Astrocyte (in vitro differentiated cells and primary cell): ENCODE data around the gene NDUFS1. TPM values are rescaled to one million over a fixed set of nuclear protein-coding genes. Genes with fewer than 3 reads are reported as not detected.

ENCODE experiments used
- DNase-seq: peaks from one replicate; pipeline ENCODE4 v3.0.0-alpha.2; 2010; ENCODE audit warnings: low read depth
- FAIRE-seq: peaks from 2 replicates; lab custom pipeline; 2011; peaks lifted over from hg19 to GRCh38; lab: Jason Lieb, UNC
- H2AFZ ChIP-seq: 2 replicates; pipeline ENCODE4 v1.6.0; 2012; ENCODE audit warnings: low read depth, low read length, inconsistent platforms
- H3K27ac ChIP-seq: 2 replicates; pipeline ENCODE4 v1.5.1; 2011; ENCODE audit warnings: low read depth, low read length, inconsistent platforms
- H3K27me3 ChIP-seq: 2 replicates; pipeline ENCODE4 v1.6.0; 2011; ENCODE audit warnings: low read length, inconsistent platforms; ENCODE audit not compliant: insufficient read depth
- H3K36me3 ChIP-seq: 2 replicates; pipeline ENCODE4 v1.5.1; 2011; ENCODE audit warnings: low read length, inconsistent platforms; ENCODE audit not compliant: insufficient read depth
- H3K4me1 ChIP-seq: 2 replicates; pipeline ENCODE4 v1.5.1; 2011; ENCODE audit warnings: low read length, inconsistent platforms; ENCODE audit not compliant: insufficient read depth
- H3K4me2 ChIP-seq: 2 replicates; pipeline ENCODE4 v1.6.0; 2012; ENCODE audit warnings: low read length, inconsistent platforms
- H3K4me3 ChIP-seq: 2 replicates; pipeline ENCODE4 v1.5.1; 2011; ENCODE audit warnings: low read depth, mild to moderate bottlenecking, low read length, inconsistent platforms; ENCODE audit not compliant: insufficient read depth
- H3K79me2 ChIP-seq: 2 replicates; pipeline ENCODE4 v1.6.0; 2012; ENCODE audit warnings: mild to moderate bottlenecking, low read length, inconsistent platforms; ENCODE audit not compliant: insufficient read depth
- H3K9ac ChIP-seq: 2 replicates; pipeline ENCODE4 v1.6.0; 2012; ENCODE audit warnings: mild to moderate bottlenecking, low read length, inconsistent platforms
- H3K9me3 ChIP-seq: 2 replicates; pipeline ENCODE4 v1.5.1; 2012; ENCODE audit warnings: low read depth, mild to moderate bottlenecking, low read length, inconsistent platforms; ENCODE audit not compliant: insufficient read depth
- H4K20me1 ChIP-seq: 2 replicates; pipeline ENCODE4 v1.6.0; 2012; ENCODE audit warnings: low read length, inconsistent platforms; ENCODE audit not compliant: insufficient read depth
- H3K27ac Mint-ChIP-seq: one replicate; pipeline ENCODE4 v1.8.0; 2021; ENCODE audit warnings: mild to moderate bottlenecking, mixed read lengths; ENCODE audit not compliant: unreplicated experiment
- H3K27me3 Mint-ChIP-seq: one replicate; pipeline ENCODE4 v1.8.0; 2021; ENCODE audit warnings: low read depth, mixed read lengths; ENCODE audit not compliant: unreplicated experiment
- H3K36me3 Mint-ChIP-seq: one replicate; pipeline ENCODE4 v1.8.0; 2021; ENCODE audit warnings: low read depth, mixed read lengths; ENCODE audit not compliant: unreplicated experiment
- H3K4me1 Mint-ChIP-seq: one replicate; pipeline ENCODE4 v1.8.0; 2021; ENCODE audit warnings: low read depth, mixed read lengths; ENCODE audit not compliant: unreplicated experiment
- H3K4me3 Mint-ChIP-seq: one replicate; pipeline ENCODE4 v1.8.0; 2021; ENCODE audit warnings: mild to moderate bottlenecking, moderate library complexity, mixed read lengths; ENCODE audit not compliant: unreplicated experiment
- H3K9me3 Mint-ChIP-seq: one replicate; pipeline ENCODE4 v1.8.0; 2021; ENCODE audit warnings: mild to moderate bottlenecking, mixed read lengths; ENCODE audit not compliant: unreplicated experiment
- CTCF ChIP-seq: IDR thresholded peaks from 2 replicates; pipeline ENCODE4 v1.5.1; 2011; ENCODE audit warnings: low read depth, mild to moderate bottlenecking, inconsistent platforms, low read length, moderate library complexity; ENCODE audit not compliant: insufficient read depth
- EZH2 ChIP-seq: IDR thresholded peaks from 2 replicates; pipeline ENCODE4 v1.6.1; 2012; ENCODE audit warnings: mild to moderate bottlenecking, low read length, inconsistent platforms; ENCODE audit not compliant: insufficient read depth
- total RNA-seq: library from RNA; stranded (reverse); gene quantifications from 2 replicates; pipeline ENCODE4 v1.2.1, GENCODE V29; 2021

Gene NDUFS1
- total RNA-seq, 1 donor from 2014 or later: 100 TPM

- H3K79me2 ChIP-seq: peaks cover 75% of the 10 kb centered on the region
- H3K36me3 Mint-ChIP-seq: peaks cover 2% of the 10 kb centered on the region
- DNase-seq (no peak), FAIRE-seq (no peak)
- peak overlapping the region; percentile 46 for H2AFZ ChIP-seq
- peak overlapping the region; percentile 98 for H3K27ac Mint-ChIP-seq
- H3K9me3 Mint-ChIP-seq: no peaks in the 10 kb centered on the region
- no peaks in the 10 kb centered on the region for H3K27me3 Mint-ChIP-seq
- H3K27me3 ChIP-seq: no peaks in the 10 kb centered on the region
- H3K4me1 Mint-ChIP-seq: no peaks in the 10 kb centered on the region
- H3K4me2 ChIP-seq: peak overlapping the region; percentile 98
- peak overlapping the region; percentile 97 for H3K27ac ChIP-seq
- peaks cover 2% of the 10 kb centered on the region for H3K36me3 ChIP-seq
- peaks cover 8% of the 10 kb centered on the region for H3K4me1 ChIP-seq
- H3K9ac ChIP-seq: peak overlapping the region; percentile 100
- H3K4me3 Mint-ChIP-seq: peak overlapping the region; percentile 99
- no peaks in the 10 kb centered on the region for H3K9me3 ChIP-seq
- H4K20me1 ChIP-seq: peaks cover 11% of the 10 kb centered on the region
- peak overlapping the region; percentile 98 for H3K4me3 ChIP-seq
- TF ChIP-seq CTCF (no peak), EZH2 (no peak)
Observed at GRCh38 chr2:206084870-206085741, 74.1 kb downstream of the NDUFS1 start.

GRCh38 chr2:206084439-206084869, 74.8 kb downstream of the NDUFS1 start:
- H3K4me2 ChIP-seq: peak overlapping the region; percentile 98
- no peak for FAIRE-seq
- peak overlapping the region; percentile 98 for H3K4me3 ChIP-seq
- H3K27me3 ChIP-seq: no peaks in the 10 kb centered on the region
- TF ChIP-seq CTCF: no peak
- TF ChIP-seq EZH2: no peak
- H3K36me3 Mint-ChIP-seq: no peaks in the 10 kb centered on the region
- peaks cover 5% of the 10 kb centered on the region for H3K4me1 Mint-ChIP-seq
- H3K4me3 Mint-ChIP-seq: peak overlapping the region; percentile 99
- no peaks in the 10 kb centered on the region for H3K27me3 Mint-ChIP-seq
- peaks cover 17% of the 10 kb centered on the region for H4K20me1 ChIP-seq
- H3K9me3 ChIP-seq: no peaks in the 10 kb centered on the region
- H3K9ac ChIP-seq: peak overlapping the region; percentile 100
- H2AFZ ChIP-seq: peak overlapping the region; percentile 46
- H3K4me1 ChIP-seq: peaks cover 8% of the 10 kb centered on the region
- peak overlapping the region; percentile 97 for H3K27ac ChIP-seq
- no peaks in the 10 kb centered on the region for H3K9me3 Mint-ChIP-seq
- H3K27ac Mint-ChIP-seq: peak overlapping the region; percentile 98
- DNase-seq: peak; percentile 78
- peaks cover 2% of the 10 kb centered on the region for H3K36me3 ChIP-seq
- peaks cover 80% of the 10 kb centered on the region for H3K79me2 ChIP-seq
